Activated CD8-positive, alpha-beta memory T cell treated with anti-CD3 and anti-CD28 coated beads for 1 hour (primary cell): ENCODE data around the gene SLC12A6.
A peak's percentile ranks its signal among the peaks of the same experiment; 100 is the strongest.
"Not testable (repeated sequence)": the region's sequence is repeated elsewhere in the genome, so short reads cannot be mapped to it uniquely, and the experiment has no call there.

Source experiments
- DNase-seq, 2 donors: peaks; one replicate each; pipeline ENCODE4 v3.0.0-alpha.2; 2020; ENCODE audit warnings: low read depth in 1 of 2; ENCODE audit errors: extremely low read depth in 1 of 2

The SLC12A6 gene

DNA sequence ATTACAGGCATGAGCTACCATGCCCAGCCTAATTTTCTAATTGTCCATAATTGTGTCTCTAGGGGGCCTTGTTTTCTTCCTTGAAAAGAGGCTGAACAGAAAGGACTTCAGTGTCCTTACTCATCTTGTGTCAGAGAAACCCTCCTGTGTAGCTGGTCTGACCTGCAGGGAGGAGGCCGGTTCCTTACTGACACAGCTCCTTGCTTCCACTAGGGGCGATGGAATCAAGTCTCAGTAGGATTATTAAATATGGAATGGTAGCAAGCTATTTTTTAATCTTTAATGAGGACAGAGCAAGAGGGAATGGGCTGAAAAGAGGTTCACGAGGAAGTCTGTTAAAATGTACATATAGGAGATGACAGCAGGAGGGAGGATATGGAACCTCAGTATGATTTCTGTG, 20.8 kb upstream of the SLC12A6 start:
- no peak for DNase-seq

DNA sequence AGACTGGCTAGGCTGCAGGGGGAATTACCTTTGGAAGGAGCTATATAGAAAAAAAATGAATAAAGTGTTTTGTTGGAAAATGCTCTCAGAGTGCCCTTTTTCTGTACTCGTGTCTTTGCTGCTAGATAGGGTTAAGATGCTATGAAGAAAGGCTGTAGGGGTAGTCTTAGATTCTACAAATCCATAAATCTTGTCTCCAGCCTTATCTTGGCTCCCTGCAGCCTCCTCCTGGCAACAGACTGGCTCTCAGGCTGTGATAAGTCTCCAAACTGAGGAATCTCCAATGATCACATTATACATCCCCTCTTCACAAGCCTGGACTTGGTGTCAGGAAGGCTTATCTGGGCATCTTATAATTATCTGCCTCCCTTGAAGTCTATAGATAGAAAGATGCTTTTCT, 20.1 kb upstream of the SLC12A6 start:
- DNase-seq = no peak

DNA sequence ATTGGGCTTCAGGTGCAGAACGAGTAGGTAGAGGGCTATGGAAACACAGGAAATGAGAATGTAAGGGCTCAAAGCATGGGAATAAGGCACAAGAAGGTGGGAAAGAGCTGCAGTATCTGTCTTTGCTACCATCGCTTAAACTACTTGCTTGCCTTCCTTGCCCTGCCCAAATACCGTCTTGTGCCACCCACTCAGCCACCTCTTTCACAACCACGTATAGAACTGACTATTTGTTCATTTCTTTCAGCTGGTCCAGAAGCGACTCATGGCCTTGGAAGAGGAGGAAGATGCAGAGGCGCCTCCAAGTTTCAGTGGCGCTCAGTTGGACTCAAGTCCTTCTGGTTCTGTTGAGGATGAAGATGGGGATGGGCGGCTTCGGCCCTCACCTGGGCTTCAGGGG, 17.7 kb upstream of the SLC12A6 start:
- DNase-seq = no peak

DNA sequence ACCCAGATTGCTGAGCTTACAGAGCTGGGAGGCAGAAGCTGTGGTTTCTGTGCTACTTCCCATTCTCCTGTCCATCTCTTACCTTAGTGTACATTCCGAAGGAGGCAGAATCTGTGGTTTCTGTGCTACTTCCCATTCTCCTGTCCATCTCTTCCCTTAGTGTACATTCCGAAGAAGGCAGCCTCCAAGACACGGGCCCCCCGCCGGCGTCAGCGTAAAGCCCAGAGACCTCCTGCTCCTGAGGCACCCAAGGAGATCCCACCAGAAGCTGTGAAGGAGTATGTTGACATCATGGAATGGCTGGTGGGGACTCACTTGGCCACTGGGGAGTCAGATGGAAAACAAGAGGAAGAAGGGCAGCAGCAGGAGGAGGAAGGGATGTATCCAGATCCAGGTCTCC, 16.7 kb upstream of the SLC12A6 start:
- DNase-seq = no peak

DNA sequence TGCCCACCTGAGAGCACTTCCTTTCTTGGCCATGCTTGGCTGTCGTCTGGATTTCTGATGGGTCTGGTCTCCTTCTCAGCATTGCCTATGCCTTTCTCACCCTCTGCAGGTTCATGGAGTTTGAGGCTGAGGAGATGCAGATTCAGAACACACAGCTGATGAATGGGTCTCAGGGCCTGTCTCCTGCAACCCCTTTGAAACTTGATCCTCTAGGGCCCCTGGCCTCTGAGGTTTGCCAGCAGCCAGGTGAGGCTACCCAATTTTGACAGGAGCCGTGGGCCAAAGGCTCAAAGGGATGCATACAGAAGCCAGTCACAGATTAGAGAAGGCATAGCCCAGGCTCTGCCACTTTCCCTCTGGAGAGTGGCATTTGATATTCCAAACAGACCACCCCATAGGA, 16.0 kb upstream of the SLC12A6 start:
- DNase-seq = no peak

DNA sequence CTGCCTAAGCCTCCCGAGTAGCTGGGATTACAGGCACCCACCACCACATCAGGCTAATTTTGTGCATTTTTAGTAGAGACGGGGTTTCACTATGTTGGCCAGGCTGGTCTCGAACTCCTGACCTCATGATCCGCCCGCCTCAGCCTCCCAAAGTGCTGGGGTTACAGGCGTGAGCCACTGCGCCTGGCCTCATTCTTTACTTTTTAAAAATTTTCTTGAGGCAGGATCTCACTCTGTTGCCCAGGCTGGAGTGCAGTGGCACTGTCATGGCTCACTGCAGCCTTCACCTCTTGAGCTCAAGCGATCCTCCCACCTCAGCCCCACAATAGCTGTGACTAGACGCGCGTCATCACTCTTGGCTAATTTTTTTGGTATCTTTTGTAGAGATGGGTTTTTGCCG, 15.4 kb upstream of the SLC12A6 start:
- DNase-seq = not testable (repeated sequence)

DNA sequence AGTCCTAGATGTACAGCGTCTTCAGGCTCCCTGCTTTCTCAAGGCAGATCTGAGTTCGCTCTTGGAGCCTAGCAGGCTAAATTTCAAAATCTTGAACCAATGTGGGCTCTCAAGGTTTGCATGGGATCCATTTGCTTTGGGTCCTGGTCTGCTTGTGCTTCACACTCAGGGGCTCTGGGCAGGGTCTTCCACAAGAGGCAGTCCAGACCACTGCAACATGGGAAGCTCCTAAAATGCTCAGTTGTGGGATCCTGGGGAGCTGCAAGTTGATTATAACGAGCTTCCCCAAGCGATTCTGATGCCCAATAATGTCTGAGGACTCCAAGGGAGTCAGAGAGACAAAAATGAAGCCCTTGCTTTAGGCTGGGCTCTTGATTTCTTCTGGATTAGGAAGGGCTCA, 12.2 kb upstream of the SLC12A6 start:
- DNase-seq = no peak

DNA sequence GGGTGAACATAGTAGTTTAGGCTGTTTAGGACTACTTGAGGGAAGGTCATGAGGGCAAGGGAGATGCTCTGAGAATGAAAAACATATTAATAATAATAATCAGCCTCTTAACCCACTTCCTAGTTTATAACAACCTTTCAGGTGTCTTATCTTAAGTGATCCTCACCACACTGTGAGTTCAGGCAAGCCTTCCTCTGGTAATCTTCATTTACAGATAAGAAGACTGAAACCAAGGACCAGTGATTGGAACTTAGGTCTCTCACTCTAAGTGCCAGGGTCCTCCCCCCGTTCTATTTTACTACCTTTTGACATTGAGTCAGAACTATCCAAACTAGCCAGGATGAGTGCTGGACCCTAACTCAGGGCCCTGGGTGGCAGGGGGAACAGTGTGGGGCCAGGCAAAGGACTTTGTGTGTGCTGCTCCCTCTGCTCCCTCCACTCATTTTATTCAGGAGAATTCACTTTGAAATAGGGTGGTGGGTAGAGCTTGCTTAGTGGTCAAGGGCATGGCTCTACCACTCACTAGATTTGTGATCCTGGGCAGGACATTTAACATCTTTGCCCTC, 11.2 kb upstream of the SLC12A6 start:
- DNase-seq = no peak

DNA sequence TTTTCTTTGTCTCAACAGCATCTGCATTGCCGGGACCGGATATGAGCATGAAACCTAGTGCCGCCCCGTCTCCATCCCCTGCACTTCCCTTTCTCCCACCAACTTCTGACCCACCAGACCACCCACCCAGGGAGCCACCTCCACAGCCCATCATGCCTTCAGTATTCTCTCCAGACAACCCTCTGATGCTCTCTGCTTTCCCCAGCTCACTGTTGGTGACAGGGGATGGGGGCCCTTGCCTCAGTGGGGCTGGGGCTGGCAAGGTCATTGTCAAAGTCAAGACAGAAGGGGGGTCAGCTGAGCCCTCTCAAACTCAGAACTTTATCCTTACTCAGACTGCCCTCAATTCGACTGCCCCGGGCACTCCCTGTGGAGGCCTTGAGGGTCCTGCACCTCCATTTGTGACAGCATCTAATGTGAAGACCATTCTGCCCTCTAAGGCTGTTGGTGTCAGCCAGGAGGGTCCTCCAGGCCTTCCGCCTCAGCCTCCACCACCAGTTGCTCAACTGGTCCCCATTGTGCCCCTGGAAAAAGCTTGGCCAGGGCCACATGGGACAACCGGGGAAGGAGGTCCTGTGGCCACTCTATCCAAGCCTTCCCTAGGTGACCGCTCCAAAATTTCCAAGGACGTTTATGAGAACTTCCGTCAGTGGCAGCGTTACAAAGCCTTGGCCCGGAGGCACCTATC, 10.5 kb upstream of the SLC12A6 start:
- no peak for DNase-seq

DNA sequence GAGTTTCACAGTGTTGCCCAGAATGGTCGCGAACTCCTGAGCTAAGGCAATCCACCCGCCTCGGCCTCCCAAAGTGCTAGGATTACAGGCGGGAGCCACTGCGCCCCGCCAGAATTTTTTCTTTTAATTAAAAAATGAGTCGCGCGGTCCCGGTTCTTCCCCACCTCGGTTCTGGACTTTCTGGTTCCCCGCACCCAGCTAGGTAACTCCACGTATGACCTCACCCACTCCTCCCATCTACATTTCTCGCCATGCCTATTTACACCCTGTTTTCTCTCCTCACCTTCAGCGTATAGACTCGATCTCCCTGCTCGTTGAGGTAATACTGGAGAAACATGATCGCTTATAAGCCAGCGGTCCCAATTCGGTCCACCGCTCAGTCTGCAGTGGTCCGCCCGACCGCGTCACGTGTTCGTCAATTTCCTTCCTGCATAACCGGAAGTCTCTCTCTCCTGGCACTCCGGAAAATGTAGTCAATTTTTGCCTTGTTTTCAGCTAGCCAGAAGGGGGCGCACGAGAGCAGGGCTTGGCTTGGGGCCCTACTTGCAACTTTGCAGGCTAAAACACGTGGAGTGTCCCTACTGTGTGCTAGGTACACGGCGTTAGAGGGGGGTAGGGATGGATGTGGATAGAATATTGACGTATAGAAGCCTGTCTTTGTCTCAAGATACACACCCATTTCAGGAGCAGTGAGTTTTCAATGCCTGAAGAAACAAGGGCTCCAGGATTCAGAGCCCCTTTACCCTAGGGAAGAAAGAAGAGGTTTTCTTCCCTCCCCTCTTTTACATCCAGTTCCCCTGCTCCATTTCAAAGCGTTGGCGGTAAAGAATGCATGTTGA, 5.4 kb upstream of the SLC12A6 start, which contains the start of the genes NOP10 and NUTM1:
NOP10 (minus strand) TSS at position 400 of the 839 bp plus-strand sequence; CDS start at position 337, 63 bp downstream.
NUTM1 (plus strand) TSS at position 579 of the 839 bp plus-strand sequence. CDS start 382 bp downstream, outside the sequence.
- DNase-seq = peak; percentile 83 to 90

DNA sequence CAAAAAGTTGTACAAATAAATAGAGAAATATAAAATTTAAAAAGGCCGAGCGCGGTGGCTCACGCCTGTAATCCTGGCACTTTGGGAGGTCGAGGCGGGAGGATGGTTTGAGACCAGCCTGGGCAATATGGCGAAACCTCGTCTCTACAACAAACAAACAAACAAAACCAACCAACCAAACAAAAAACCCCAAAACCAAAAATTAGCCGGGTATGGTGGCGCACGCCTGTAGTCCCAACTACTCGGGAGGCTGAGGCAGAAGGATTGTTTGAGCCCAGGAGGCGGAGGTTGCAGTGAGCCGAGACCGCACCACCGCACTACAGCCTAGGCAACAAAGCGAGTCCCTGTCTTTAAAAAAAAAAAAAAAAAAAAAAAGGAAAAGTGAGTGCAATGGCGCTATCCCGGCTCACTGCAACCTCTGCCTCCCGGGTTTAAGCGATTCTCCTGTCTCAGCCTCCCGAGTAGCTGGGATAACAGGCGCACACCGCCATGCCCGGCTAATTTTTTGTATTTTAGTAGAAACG, 4.7 kb upstream of the SLC12A6 start:
- DNase-seq = not testable (repeated sequence)

DNA sequence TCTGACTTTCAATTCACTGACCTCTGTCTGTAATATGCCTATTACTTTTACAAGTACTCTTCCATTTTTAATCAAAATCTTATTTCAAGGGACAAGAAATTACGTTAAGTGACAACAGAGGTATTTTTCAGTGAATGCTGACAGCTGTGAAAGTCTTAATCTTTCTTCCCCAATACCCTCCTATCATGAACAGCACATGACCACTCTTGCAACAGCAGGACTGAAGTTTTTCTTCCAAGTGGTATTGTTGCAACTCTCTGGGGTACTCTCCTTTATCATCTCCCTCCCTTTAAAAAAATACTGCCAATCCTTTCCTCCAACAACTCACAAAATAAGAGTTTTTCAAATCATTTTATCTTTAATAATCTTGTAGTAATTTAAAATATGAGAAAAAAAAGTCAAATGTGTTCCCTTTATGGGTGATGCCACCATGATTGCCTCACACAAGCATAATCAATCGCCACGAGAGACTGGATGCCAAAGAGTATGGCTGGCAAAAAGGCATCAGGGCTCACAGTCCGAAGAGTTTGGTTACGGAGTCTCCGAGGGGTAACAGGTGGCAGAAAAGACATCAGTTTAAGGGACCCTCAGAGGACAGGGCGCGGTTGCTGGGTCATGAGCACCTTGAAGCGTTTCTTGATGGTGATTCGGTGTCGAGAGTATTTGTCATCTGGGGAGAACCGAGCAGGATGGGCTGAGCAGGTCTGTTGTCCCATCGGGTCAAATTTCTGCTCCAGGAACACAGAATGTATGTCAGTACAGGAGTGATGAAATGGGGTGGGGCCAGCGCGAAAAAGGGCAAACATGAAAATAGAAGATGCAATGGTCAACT, 4.0 kb upstream of the SLC12A6 start:
- DNase-seq = no peak

DNA sequence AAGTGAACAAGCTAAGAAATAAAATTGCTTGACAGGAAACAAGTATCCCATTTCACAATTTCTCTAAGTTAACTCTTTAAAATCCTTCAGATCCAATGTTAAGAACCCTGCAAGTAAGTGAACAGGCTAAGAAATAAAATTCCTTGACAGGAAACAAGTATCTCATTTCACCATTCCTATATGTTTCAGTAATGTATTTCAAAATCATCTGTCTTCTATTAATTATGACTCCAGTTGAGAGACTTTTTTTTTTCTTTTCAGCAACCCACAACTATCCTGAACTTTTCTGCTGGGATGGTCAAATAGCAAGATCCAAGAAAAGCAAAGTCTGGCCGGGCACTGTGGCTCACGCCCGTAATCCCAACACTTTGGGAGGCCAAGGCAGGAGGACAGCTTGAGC, 2.4 kb upstream of the SLC12A6 start:
- DNase-seq = no peak

DNA sequence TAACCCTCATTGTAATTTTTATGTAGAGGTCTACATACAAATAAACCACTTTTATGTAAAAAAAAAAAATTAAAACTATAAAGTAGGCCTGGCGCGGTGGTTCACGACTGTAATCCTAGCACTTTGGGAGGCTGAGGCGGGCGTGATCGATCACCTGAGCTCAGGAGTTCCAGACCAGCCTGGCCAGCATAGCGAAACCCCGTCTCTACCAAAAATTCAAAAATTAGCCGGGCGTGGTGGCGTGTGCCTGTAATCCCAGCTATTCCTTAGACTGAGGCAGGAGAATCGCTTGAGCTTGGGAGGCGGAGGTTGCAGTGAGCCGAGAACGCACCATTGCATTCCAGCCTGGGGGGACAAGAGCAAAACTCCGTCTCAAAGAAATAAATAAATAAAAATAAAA, 766 bp upstream of the SLC12A6 start:
- no peak for DNase-seq

DNA sequence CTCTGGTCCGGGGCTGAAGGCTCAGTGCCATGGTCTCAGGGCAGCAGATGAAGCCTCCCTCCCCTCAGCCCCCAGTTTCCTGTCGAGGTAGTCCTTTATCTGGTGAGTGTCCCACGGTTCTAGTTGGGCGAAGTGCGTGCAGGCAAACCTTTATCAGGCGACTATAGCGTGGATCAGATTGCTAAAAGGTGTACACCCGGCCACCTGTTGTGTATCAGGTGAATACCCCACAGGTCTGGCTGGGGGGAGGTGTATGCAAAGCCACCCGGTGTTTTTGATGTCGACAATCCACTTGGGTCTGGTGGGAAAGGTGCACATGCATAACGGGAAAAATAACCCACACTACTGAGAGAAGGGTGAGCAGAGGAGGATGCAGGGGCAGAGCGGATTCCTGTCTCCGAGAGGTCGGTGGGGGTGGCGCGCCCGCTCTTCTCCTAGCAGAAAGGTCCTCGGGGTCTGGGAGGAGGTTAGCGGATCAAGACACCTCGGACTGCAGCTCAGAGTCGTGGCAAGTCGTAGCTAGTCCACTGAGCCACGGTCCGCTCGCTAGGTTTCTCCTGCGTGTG, 507 bp downstream of the SLC12A6 start:
- DNase-seq = peak in 1 of 2 donors; percentile 11

DNA sequence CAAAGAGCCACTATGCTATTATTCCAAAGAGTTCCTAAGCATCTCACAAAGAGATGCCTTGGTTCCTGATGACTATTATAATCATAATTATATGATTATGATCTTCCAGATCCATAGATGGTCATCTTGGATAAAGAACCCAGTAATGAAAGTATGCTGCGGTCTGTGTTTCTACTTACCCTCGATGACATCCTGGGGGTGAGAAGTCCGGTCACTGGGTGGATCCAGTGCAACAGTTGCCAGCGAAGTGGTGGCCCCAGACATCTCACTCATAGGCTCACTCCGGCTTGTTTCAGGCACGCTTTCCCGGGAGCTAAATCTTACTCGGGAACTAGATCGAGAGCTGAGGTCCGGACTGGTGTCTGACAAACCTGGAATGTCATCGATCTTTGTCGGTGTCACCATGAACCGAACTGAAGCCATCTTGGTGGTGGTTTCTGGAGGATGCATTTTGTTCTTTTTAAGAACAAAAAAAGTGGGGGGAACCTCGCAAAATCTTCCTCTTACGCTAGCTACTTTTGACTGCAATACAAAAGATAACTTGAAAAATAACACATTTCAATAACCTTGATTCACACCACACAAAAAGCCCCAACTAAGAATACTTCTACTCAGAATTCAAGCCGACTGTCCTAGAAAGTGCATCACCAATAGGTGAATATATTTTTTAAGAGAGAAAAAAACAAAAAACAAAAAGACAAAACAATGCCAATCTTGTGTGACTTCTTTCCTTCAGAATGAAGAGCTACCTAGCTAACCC, 1.2 kb downstream of the SLC12A6 start:
- no peak for DNase-seq

DNA sequence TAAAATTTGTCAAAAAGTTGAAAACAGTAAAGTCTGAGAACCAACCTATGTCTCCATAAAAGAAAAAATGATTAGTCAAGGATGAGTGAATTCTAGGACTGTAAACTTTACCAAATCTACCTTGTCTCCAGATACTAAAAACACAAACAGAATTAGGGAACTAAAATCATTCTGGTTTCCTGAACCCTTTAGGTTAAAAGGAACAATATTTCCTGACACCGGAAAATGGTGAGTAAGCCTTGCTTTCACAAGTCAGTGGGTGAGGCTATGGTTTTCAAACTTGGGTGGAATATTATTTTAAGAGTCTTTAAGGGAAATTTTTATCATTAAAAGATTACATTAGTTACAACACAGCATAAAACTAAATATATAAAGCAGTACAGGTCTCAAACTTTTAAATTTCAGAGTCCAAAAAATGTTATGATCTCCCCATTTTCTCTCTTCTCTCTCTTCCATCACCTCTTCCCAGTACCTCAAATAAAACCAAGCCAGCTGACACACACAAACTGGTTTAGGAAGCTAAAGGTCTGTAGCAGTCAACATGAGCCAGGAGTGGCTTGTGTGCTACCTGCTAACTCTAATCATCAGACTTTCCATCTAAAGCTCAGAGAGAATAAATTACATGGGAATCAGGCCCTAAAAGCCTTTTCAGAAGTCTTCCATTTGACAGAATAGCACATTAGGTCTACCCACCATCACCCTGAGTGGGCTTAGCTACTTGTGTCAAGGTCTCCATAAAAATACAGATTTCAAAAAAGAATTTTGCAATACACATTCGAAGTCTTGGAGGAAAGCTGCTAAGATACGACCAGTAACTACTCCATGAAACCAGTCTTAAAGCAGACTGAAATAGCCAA, 2.2 kb downstream of the SLC12A6 start:
- no peak for DNase-seq

DNA sequence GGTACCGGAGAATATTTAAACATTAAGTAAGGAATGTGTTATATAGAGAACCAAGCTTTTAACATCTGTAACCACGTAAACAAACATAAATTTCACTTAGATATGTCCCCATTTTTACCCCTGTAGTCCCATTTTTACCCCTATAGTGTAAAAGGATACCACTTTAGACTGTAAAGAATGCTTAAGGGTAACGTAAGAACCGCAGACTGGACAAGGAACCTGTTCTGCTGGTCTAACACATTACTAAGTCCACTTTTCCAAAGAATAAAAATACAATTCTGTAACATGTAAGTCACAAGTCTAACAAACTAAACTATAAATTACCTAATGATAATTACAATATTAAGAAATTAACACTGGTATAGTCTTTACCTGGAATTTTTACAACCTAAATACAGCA, 2.9 kb downstream of the SLC12A6 start:
- DNase-seq = no peak
